T-cell (primary cell): ENCODE results near the gene TOP2A. TPM values are rescaled to one million over a fixed set of nuclear protein-coding genes. Genes with fewer than 3 reads are reported as not detected.

Experiments used
- ATAC-seq, 4 experiments: fragments of 200-7000 bp in 3 of 4; fragments of 150-1000 bp in 1 of 4; cut with Tn5 transposase; replicated peaks in 1 of 4; 1 replicate in 3 of 4; 2 replicates in 1 of 4; pipeline ENCODE4 v1.10.0; 2021; ENCODE audit warnings: moderate library complexity in 3 of 4, mild to moderate bottlenecking in 2 of 4, moderate number of reproducible peaks in 1 of 4
- CTCF ChIA-PET, 2 donors: fragments of 300-600 bp; sonication (Branson Sonifier 250); formaldehyde crosslinking; loops; one replicate each; lab custom pipeline; 2022; ENCODE audit warnings: antibody characterized with exemption in 2 of 2; lab: Charles Lee
- POLR2A ChIA-PET, 2 donors: fragments of 300-600 bp; sonication (Branson Sonifier 250); formaldehyde crosslinking; loops; one replicate each; lab custom pipeline; 2022; ENCODE audit warnings: antibody characterized with exemption in 2 of 2; lab: Charles Lee
- DNase-seq, 35 experiments: peaks; one replicate each; pipeline versions ENCODE4 v3.0.0 to v3.0.0-alpha.2; 2013 to 2023
- H3K27ac ChIP-seq: one replicate; pipeline ENCODE4 v1.5.1; 2013; ENCODE audit warnings: low read length
- H3K27me3 ChIP-seq, 2 experiments: replicated peaks in 1 of 2; 1 replicate in 1 of 2; 2 replicates in 1 of 2; pipeline versions ENCODE4 v1.6.1 to v1.7.0; 2013; ENCODE audit warnings: low read length in 1 of 2, mixed read lengths in 1 of 2; ENCODE audit not compliant: control insufficient read depth in 2 of 2, insufficient read depth in 2 of 2; ENCODE audit errors: extremely low read depth in 1 of 2
- H3K36me3 ChIP-seq, 2 donors: 1 replicate in 1 of 2; 2 replicates in 1 of 2; pipeline versions ENCODE4 v1.6.1 to v1.7.0; 2013; ENCODE audit warnings: low read length in 1 of 2; ENCODE audit not compliant: control insufficient read depth in 2 of 2, insufficient read depth in 1 of 2; ENCODE audit errors: extremely low read depth in 1 of 2
- H3K4me1 ChIP-seq, 2 experiments: 1 replicate in 1 of 2; 2 replicates in 1 of 2; pipeline versions ENCODE4 v1.6.1 to v1.7.0; 2013; ENCODE audit warnings: low read length in 2 of 2, mixed read lengths in 1 of 2; ENCODE audit not compliant: insufficient read depth in 2 of 2, control insufficient read depth in 1 of 2; ENCODE audit errors: extremely low read depth in 1 of 2
- H3K4me3 ChIP-seq, 2 donors: 1 replicate in 1 of 2; 2 replicates in 1 of 2; pipeline versions ENCODE4 v1.5.1 to v1.7.0; 2013; ENCODE audit warnings: mild to moderate bottlenecking in 2 of 2, low read length in 1 of 2, moderate library complexity in 1 of 2; ENCODE audit not compliant: control insufficient read depth in 1 of 2; ENCODE audit errors: extremely low read depth in 1 of 2
- H3K9me3 ChIP-seq: 2 replicates; pipeline ENCODE4 v1.7.0; 2013
- H3K27ac Mint-ChIP-seq, 2 donors: one replicate each; pipeline ENCODE4 v1.8.0; 2020 to 2021; ENCODE audit warnings: mild to moderate bottlenecking in 2 of 2, mixed read lengths in 2 of 2
- H3K27me3 Mint-ChIP-seq, 2 donors: one replicate each; pipeline ENCODE4 v1.8.0; 2021 to 2022; ENCODE audit warnings: mixed read lengths in 2 of 2
- H3K36me3 Mint-ChIP-seq: one replicate; pipeline ENCODE4 v1.8.0; 2021; ENCODE audit warnings: mixed read lengths
- H3K4me1 Mint-ChIP-seq, 3 donors: one replicate each; pipeline ENCODE4 v1.8.0; 2020 to 2022; ENCODE audit warnings: mixed read lengths in 3 of 3, mild to moderate bottlenecking in 1 of 3
- H3K4me3 Mint-ChIP-seq, 3 donors: one replicate each; pipeline ENCODE4 v1.8.0; 2020 to 2022; ENCODE audit warnings: mild to moderate bottlenecking in 3 of 3, mixed read lengths in 3 of 3, moderate library complexity in 3 of 3
- H3K9me3 Mint-ChIP-seq, 3 donors: one replicate each; pipeline ENCODE4 v1.8.0; 2020 to 2022; ENCODE audit warnings: mixed read lengths in 3 of 3
- WGBS: methylation state at CpG from one replicate; pipeline ENCODE4 v1.1.5; 2013; ENCODE audit warnings: missing lambda C conversion rate; ENCODE audit not compliant: insufficient coverage; 5-methylcytosine and 5-hydroxymethylcytosine counted together
- total RNA-seq, 35 experiments: library from RNA in 6 of 35; stranded (reverse) in 6 of 35; fragments of 120-200 nt in 1 of 35; gene quantifications; one replicate each; pipeline versions ENCODE4 v1.2.1 to v1.2.4 and lab custom pipeline; 2013 to 2026

Gene TOP2A
- total RNA-seq, 5 donors from 2014 or later (not counting 1 experiment from before 2014, with no cell fraction given), result 2.3 to 4.2 (median 2.7) TPM

DNA sequence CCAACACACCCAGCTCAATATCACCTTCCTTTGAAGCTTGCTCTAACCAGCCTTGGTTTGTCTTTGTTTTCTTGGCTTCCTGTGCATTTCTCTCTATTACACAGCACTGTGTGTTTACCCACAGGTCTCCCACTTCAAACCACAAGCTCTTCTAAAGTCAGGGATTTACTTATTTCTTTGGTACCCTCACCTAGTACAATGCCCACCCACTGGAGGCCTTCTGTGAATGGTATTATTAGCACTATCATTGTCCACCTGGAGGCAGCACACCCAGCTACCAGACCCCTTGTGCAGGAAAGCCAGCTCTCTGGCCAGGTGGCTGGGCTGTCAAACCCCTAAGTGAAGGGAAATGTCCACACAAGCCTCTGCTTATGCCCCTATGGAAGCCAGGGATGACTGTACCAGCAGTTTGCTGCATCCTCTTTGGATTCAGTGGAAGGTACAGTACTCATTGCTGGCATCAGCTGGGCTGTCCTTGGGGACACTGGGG is 9.4 kb upstream of the TOP2A start:
- H3K27ac ChIP-seq, result no peak overlapping the region
- DNase-seq (peak in 1 of 35 experiments; percentile 52), ATAC-seq (peak; percentile 90 to 98 (median 96))
- peak overlapping the region in 1 of 3 donors; percentile 25 for H3K4me3 Mint-ChIP-seq
- H3K27me3 ChIP-seq, result peaks cover 0 to 3% of the 10 kb centered on the region in 2 experiments
- no peaks in the 10 kb centered on the region for H3K9me3 Mint-ChIP-seq
- H3K27me3 Mint-ChIP-seq, result no peaks in the 10 kb centered on the region
- ChIA-PET POLR2A (interaction anchor here (0.6 to 0.7 kb wide), 2 partner anchors 26 to 103 kb away, joined by 3 read pairs; no protein-coding TSS in a partner anchor), CTCF (interaction anchor here in 1 of 2 donors (0.9 to 1.1 kb wide), 5 partner anchors 9 to 107 kb away, joined by 3 to 5 read pairs (median 4); partner anchors contain the start of gene TOP2A)
- no peaks in the 10 kb centered on the region for H3K36me3 Mint-ChIP-seq
- H3K4me1 ChIP-seq, result peaks cover 22 to 32% of the 10 kb centered on the region in 2 experiments
- peaks cover 28 to 35% (median 28%) of the 10 kb centered on the region in 3 donors for H3K4me1 Mint-ChIP-seq
- peak overlapping the region; percentile 66 to 69 for H3K27ac Mint-ChIP-seq
- H3K36me3 ChIP-seq, result no peaks in the 10 kb centered on the region
- H3K9me3 ChIP-seq, result no peaks in the 10 kb centered on the region
- no peak overlapping the region for H3K4me3 ChIP-seq

DNA sequence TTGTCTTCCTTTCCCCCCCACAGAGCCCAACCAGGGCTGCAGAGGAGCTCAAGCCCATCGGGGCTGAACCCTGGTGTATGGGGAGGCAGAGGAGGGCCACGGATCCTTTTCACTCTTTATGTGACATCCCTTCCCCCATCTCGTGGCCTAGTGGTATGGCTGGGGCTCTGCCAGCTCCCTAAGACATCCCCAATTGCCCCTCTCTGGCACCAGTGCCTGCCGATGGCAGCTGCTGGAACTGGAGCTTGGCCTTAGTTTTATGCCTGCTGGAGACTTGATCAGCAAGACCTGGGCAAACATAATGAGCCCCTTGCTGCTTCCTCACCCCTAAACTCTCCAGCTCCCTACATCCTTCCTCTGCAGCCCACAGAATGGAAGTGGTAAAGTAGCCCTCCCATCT is 8.0 kb upstream of the TOP2A start:
- POLR2A ChIA-PET, result interaction anchor here in 1 of 2 donors (0.9 kb wide), 2 partner anchors 32 to 61 kb away, joined by 3 to 6 read pairs; no protein-coding TSS in a partner anchor
- CTCF ChIA-PET, result interaction anchor here in 1 of 2 donors (0.7 kb wide), 1 partner anchor 122 kb away, joined by 3 read pairs; no protein-coding TSS in a partner anchor
- Histone ChIP-seq H3K36me3 (no peaks in the 10 kb centered on the region), H3K4me3 (no peak overlapping the region), H3K27ac (no peak overlapping the region), H3K9me3 (no peaks in the 10 kb centered on the region), H3K4me1 (peaks cover 22 to 32% of the 10 kb centered on the region in 2 experiments), H3K27me3 (no peaks in the 10 kb centered on the region)
- ATAC-seq, result no peak
- peak overlapping the region in 1 of 3 donors; percentile 25 for H3K4me3 Mint-ChIP-seq
- H3K27me3 Mint-ChIP-seq, result no peaks in the 10 kb centered on the region
- no peak for DNase-seq
- H3K4me1 Mint-ChIP-seq, result peaks cover 28 to 33% (median 28%) of the 10 kb centered on the region in 3 donors
- H3K27ac Mint-ChIP-seq, result peak overlapping the region; percentile 57 to 66
- H3K36me3 Mint-ChIP-seq, result no peaks in the 10 kb centered on the region
- no peaks in the 10 kb centered on the region for H3K9me3 Mint-ChIP-seq
- 60% methylated on average over 1 of the region's 4 CpGs for WGBS

DNA sequence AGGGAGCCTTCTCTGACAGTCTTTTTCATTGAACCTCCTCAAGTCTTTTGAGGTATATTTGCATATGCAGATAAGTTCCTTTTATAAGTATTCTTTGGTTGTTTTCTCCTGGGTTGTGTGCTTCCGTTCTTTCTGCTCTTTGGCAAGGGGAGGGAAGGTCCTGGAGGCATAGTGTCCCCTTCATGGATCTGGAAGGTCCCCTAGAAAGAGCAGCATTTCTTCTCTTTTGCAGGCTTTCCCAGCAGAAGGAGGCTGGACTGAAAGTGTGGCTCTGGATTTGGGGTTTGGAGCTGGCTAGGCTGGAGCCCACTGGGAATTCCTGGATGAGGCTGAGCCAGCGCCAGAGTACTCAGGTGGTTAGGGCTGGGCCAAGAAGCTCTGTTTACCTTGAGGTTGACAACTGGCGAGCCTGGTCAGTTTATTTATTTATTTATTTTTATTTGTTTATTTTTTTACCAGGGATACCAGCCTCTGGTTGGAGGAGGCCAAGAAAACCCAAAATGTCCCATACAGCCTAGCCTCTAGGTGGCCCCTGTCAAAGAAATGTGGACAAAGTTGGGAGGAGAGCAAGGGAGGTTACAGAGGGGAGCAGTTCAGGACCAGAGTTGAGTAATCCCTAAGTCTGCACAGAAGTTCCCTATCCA is 5.4 kb upstream of the TOP2A start:
- Histone ChIP-seq H3K4me3 (no peak overlapping the region), H3K27ac (no peak overlapping the region), H3K27me3 (no peaks in the 10 kb centered on the region), H3K9me3 (no peaks in the 10 kb centered on the region), H3K36me3 (no peaks in the 10 kb centered on the region), H3K4me1 (peaks cover 27 to 53% of the 10 kb centered on the region in 2 experiments)
- 100% methylated on average over 1 of the region's 3 CpGs for WGBS
- ATAC-seq, result no peak
- Mint-ChIP-seq H3K4me1 (peaks cover 38 to 43% (median 39%) of the 10 kb centered on the region in 3 donors), H3K36me3 (no peaks in the 10 kb centered on the region), H3K27me3 (no peaks in the 10 kb centered on the region), H3K9me3 (no peaks in the 10 kb centered on the region), H3K27ac (no peak overlapping the region), H3K4me3 (no peak overlapping the region)
- DNase-seq, result no peak
- ChIA-PET CTCF (interaction anchor here (0.6 to 1.0 kb wide), 2 partner anchors 105 to 138 kb away, joined by 3 read pairs; no protein-coding TSS in a partner anchor), POLR2A (interaction anchor here in 1 of 2 donors (0.7 kb wide), 1 partner anchor 85 kb away, joined by 13 read pairs; no protein-coding TSS in a partner anchor)

DNA sequence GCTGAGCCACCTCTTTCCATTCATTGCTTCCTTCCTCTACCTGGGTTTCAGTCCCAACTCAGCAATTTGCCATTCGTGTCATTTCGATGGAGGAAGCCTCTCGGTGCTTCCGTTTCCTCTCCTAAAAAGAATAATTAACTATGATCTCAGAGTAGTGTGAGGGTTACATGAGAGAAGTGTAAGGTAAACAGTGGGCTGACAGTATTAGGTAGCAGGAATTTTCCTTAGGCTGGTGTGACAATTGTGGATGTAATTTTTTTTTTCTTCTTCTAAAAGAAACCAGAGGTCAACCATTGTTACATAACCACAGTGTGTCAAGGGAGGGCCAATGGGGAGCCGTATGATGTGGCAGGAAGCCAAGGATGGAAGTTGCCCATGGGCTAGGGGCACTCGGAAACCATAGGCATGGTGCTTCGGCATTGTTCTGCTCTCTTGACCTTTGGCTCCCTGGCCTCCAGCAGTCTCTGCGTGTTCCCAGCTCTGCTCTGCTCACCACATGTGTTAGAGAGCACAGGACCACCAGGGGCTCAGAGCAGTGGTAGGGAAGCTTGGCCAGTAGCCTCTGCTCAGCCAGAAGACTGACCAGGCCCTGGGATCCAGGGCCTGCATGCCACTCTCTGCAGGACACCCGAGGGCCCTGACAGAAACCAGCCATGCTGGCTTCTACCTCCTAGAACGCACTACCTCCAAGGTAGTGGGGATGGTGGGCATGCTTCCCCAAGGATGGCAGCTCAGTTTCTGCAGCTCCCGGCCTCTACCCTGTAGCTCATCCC is 2.0 kb upstream of the TOP2A start:
- H3K27ac ChIP-seq, result no peak overlapping the region
- no peaks in the 10 kb centered on the region for H3K9me3 Mint-ChIP-seq
- H3K4me1 Mint-ChIP-seq, result peaks cover 27 to 30% (median 28%) of the 10 kb centered on the region in 3 donors
- no peak overlapping the region for H3K4me3 ChIP-seq
- WGBS, result 80% methylated on average over 5 of the region's 11 CpGs
- no peaks in the 10 kb centered on the region for H3K27me3 Mint-ChIP-seq
- peak overlapping the region; percentile 77 to 78 for H3K27ac Mint-ChIP-seq
- ATAC-seq, result no peak
- peak in 1 of 35 experiments; percentile 23 for DNase-seq
- POLR2A ChIA-PET, result interaction anchor here in 1 of 2 donors (0.7 kb wide), 1 partner anchor 8 kb away, joined by 5 read pairs; no protein-coding TSS in a partner anchor
- no peaks in the 10 kb centered on the region for H3K9me3 ChIP-seq
- no peaks in the 10 kb centered on the region for H3K36me3 Mint-ChIP-seq
- CTCF ChIA-PET, result no interaction called here
- no peaks in the 10 kb centered on the region for H3K36me3 ChIP-seq
- H3K4me1 ChIP-seq, result peaks cover 7 to 29% of the 10 kb centered on the region in 2 experiments
- peaks cover 0 to 8% of the 10 kb centered on the region in 2 experiments for H3K27me3 ChIP-seq
- H3K4me3 Mint-ChIP-seq, result peak overlapping the region; percentile 66 to 82 (median 76)

DNA sequence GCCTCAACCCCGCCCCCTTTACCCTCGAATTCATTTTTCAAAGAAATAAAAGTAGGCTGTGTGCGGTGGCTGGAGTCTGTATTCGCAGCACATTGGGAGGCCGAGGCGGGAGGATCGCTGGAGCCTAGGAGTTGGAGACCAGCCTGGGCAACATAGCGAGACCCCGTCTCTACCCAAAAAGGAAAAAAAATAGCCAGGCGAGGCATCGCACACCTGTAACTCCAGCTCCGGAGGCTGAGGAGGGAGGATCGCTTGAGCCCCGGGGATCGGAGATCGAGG is 671 bp upstream of the TOP2A start:
- H3K4me3 Mint-ChIP-seq, result peak overlapping the region; percentile 82 to 92 (median 90)
- no peaks in the 10 kb centered on the region for H3K27me3 Mint-ChIP-seq
- ChIA-PET POLR2A (interaction anchor here (0.5 to 1.1 kb wide), 6 partner anchors 9 to 260 kb away, joined by 3 to 10 read pairs (median 5); no protein-coding TSS in a partner anchor), CTCF (interaction anchor here (0.6 to 4.9 kb wide), 22 partner anchors 9 to 662 kb away, joined by 3 to 44 read pairs (median 4); partner anchors contain the start of gene WIPF2 (in 1 of the 2))
- H3K27ac ChIP-seq, result peak overlapping the region; percentile 43
- DNase-seq, result no peak
- no peaks in the 10 kb centered on the region for H3K9me3 ChIP-seq
- peaks cover 0 to 8% of the 10 kb centered on the region in 2 experiments for H3K27me3 ChIP-seq
- WGBS, result 90% methylated on average over 10 of the region's 16 CpGs
- ATAC-seq, result no peak
- H3K27ac Mint-ChIP-seq, result peak overlapping the region; percentile 88 to 91
- no peaks in the 10 kb centered on the region for H3K36me3 ChIP-seq
- no peaks in the 10 kb centered on the region for H3K36me3 Mint-ChIP-seq
- peaks cover 7 to 28% of the 10 kb centered on the region in 2 experiments for H3K4me1 ChIP-seq
- H3K4me1 Mint-ChIP-seq, result peaks cover 27 to 30% (median 28%) of the 10 kb centered on the region in 3 donors
- no peaks in the 10 kb centered on the region for H3K9me3 Mint-ChIP-seq
- peak overlapping the region; percentile 61 to 74 for H3K4me3 ChIP-seq
